ENCODE data around the gene NEO1.

The NEO1 gene

DNA sequence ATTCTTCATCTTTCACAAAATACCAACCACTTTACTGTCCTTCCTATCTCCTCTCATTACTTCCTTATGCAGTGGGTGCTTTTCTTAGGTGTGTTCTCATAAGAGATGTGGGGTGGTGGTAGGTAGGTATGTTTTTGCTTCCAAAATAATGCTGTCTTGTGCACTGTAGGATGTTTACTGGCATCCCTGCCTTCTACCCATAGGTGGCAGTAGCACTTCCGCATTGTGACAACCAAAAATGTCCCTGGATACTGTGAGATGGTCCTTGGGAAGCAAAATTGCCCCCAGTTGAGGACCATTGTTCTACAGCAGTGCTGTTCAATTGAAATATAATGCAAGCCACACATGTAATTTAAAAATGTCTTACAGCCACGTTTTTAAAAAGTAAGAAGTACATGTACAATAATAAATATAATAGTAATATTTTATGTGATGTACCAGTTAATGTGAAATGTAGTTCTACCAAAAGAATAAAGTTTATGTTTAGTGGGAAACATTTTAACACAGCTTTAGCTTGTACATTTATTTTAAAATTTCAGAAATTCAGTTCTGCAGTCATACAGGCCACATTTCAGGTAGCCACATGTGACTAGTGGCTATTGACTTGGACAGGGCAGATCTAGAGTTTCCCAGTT, 75.2 kb downstream of the NEO1 start:
- H3K27me3 ChIP-seq, result no peaks in the 10 kb centered on the region
- H3K27ac ChIP-seq, result no peak overlapping the region
- DNase-seq, result no peak
- no peak overlapping the region for H3K4me3 ChIP-seq
- TF ChIP-seq CTCF (IDR thresholded peaks at IDR 0.05), result peak; percentile 43 to 61
- no peaks in the 10 kb centered on the region for H3K9me3 ChIP-seq
- intact Hi-C loops (cut with DNase I; ENCODE audit: low total_unique reads), result no loop called here
- H3K4me1 ChIP-seq, result no peaks in the 10 kb centered on the region
- H3K36me3 ChIP-seq, result peaks cover 0 to 35% (median 7%) of the 10 kb centered on the region in 3 donors

DNA sequence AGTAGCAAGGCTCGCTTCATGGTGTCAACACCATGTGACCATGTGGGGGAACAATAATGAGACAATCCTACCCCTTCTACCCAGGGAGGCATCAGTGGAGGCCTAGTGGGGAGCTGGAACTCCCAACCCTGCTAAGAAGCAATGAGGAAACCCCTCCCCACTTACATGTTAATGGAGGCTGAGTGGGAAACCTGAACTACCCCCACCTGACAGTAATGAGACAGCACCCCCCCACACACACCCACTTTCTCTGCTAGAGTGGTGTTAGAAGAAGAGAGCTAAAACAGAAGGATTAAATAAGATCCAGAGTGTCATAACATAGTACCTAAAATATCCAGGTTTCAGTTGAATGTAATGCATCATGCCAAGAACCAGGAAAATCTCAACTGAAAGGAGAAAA, 78.6 kb downstream of the NEO1 start:
- Histone ChIP-seq H3K9me3 (no peaks in the 10 kb centered on the region), H3K4me3 (no peak overlapping the region), H3K4me1 (no peaks in the 10 kb centered on the region), H3K36me3 (peaks cover 0 to 26% (median 0%) of the 10 kb centered on the region in 3 donors), H3K27ac (no peak overlapping the region), H3K27me3 (no peaks in the 10 kb centered on the region)
- TF ChIP-seq CTCF (IDR thresholded peaks at IDR 0.05), result no peak
- intact Hi-C loops (cut with DNase I; ENCODE audit: low total_unique reads), result no loop called here
- no peak for DNase-seq

- no peak overlapping the region for H3K4me3 ChIP-seq
- H3K27ac ChIP-seq, result no peak overlapping the region
- DNase-seq, result no peak
- peaks cover 0 to 20% (median 0%) of the 10 kb centered on the region in 3 donors for H3K36me3 ChIP-seq
- TF ChIP-seq CTCF (IDR thresholded peaks at IDR 0.05), result no peak
- intact Hi-C loops (cut with DNase I; ENCODE audit: low total_unique reads), result no loop called here
- H3K4me1 ChIP-seq, result peaks cover 0 to 7% (median 4%) of the 10 kb centered on the region in 4 donors
- H3K27me3 ChIP-seq, result no peaks in the 10 kb centered on the region
- no peaks in the 10 kb centered on the region for H3K9me3 ChIP-seq
These were observed 81.9 kb downstream of the NEO1 start for GRCh38 chr15:73134196-73134595.

DNA sequence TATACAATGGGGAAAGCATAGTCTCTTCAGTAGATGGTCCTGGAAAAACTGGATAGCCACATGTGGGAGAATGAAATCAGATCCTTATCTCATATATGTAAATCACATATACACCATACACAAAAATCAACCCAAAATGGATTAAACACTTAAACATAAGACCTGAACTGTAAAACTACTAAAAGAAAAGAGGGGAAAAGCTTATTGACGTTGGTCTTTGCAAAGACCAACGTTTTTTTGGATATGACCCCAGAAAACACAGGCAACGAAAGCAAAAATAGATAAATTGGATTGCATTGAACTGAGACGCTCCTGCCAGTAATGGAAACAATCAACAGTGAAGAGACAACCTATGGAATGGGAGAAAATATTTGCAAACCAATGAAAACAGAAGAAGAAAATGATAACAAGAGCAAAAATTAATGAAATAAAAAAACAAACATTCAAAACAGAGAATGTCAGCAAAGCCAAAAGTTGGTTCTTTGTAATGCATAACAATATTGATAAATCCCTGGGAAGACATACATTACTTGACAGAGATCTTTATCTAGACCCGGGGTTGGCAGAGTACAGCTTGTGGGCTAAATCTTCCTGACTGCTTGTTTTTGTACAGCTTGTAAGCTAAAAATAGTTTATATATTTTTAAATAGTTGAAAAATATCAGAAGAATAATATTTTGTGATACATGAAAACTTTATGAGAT, 86.9 kb downstream of the NEO1 start:
- H3K36me3 ChIP-seq, result peaks cover 0 to 11% (median 0%) of the 10 kb centered on the region in 3 donors
- DNase-seq, result no peak
- H3K9me3 ChIP-seq, result no peaks in the 10 kb centered on the region
- peaks cover 0 to 14% (median 11%) of the 10 kb centered on the region in 4 donors for H3K4me1 ChIP-seq
- no peaks in the 10 kb centered on the region for H3K27me3 ChIP-seq
- H3K4me3 ChIP-seq, result no peak overlapping the region
- intact Hi-C loops (cut with DNase I; ENCODE audit: low total_unique reads), result no loop called here
- no peak overlapping the region for H3K27ac ChIP-seq
- TF ChIP-seq CTCF (IDR thresholded peaks at IDR 0.05), result no peak

GRCh38 chr15:73139744-73140553, 87.7 kb downstream of the NEO1 start:
- Histone ChIP-seq H3K27ac (no peak overlapping the region), H3K36me3 (peaks cover 0 to 11% (median 0%) of the 10 kb centered on the region in 3 donors), H3K9me3 (no peaks in the 10 kb centered on the region), H3K27me3 (no peaks in the 10 kb centered on the region), H3K4me1 (peaks cover 0 to 14% (median 11%) of the 10 kb centered on the region in 4 donors), H3K4me3 (no peak overlapping the region)
- no peak for DNase-seq
- no peak for TF ChIP-seq CTCF (IDR thresholded peaks at IDR 0.05)
- intact Hi-C loops (cut with DNase I; ENCODE audit: low total_unique reads), result no loop called here

Measured in tibial artery (tissue), 4 donors.